ENCODE data around the gene RUFY1.

The RUFY1 gene

GRCh38 chr5:179509239-179509638 lies 41.1 kb upstream of the RUFY1 start:
- TF ChIP-seq TAF1 (IDR thresholded peaks at IDR 0.05; ENCODE audit: low read depth) (no peak), NFIC (IDR thresholded peaks at IDR 0.05) (no peak), MAX (IDR thresholded peaks at IDR 0.05) (no peak), CREB1 (IDR thresholded peaks at IDR 0.05; ENCODE audit: low read depth) (no peak), FOXM1 (IDR thresholded peaks at IDR 0.05; ENCODE audit: borderline replicate concordance, low read depth) (no peak), ZBTB7A (IDR thresholded peaks at IDR 0.05; ENCODE audit: low read depth) (no peak), RAD21 (IDR thresholded peaks at IDR 0.05; ENCODE audit: low read depth) (no peak), YY1 (IDR thresholded peaks at IDR 0.05; ENCODE audit: low read depth) (no peak), TEAD4 (IDR thresholded peaks at IDR 0.05) (no peak), EGR1 (IDR thresholded peaks at IDR 0.05) (no peak), REST (IDR thresholded peaks at IDR 0.05; ENCODE audit: low read depth) (no peak), USF1 (IDR thresholded peaks at IDR 0.05) (no peak), CEBPB (IDR thresholded peaks at IDR 0.05) (no peak), EP300 (IDR thresholded peaks at IDR 0.05; ENCODE audit: borderline replicate concordance) (no peak), TCF12 (IDR thresholded peaks at IDR 0.05; ENCODE audit: low read depth) (no peak)

- TF ChIP-seq FOXM1 (IDR thresholded peaks at IDR 0.05; ENCODE audit: borderline replicate concordance, low read depth) (no peak), TAF1 (IDR thresholded peaks at IDR 0.05; ENCODE audit: low read depth) (no peak), USF1 (IDR thresholded peaks at IDR 0.05) (no peak), TCF12 (IDR thresholded peaks at IDR 0.05; ENCODE audit: low read depth) (no peak), YY1 (IDR thresholded peaks at IDR 0.05; ENCODE audit: low read depth) (no peak), EGR1 (IDR thresholded peaks at IDR 0.05) (no peak), TEAD4 (IDR thresholded peaks at IDR 0.05) (no peak), NFIC (IDR thresholded peaks at IDR 0.05) (no peak), EP300 (IDR thresholded peaks at IDR 0.05; ENCODE audit: borderline replicate concordance) (no peak), MAX (IDR thresholded peaks at IDR 0.05) (no peak), CEBPB (IDR thresholded peaks at IDR 0.05) (no peak), ZBTB7A (IDR thresholded peaks at IDR 0.05; ENCODE audit: low read depth) (no peak), RAD21 (IDR thresholded peaks at IDR 0.05; ENCODE audit: low read depth) (no peak), CREB1 (IDR thresholded peaks at IDR 0.05; ENCODE audit: low read depth) (no peak)
Measured at GRCh38 chr5:179509845-179510244, 40.5 kb upstream of the RUFY1 start.

- TF ChIP-seq YY1 (IDR thresholded peaks at IDR 0.05; ENCODE audit: low read depth) (no peak), NFIC (IDR thresholded peaks at IDR 0.05) (no peak), MAX (IDR thresholded peaks at IDR 0.05) (no peak), CREB1 (IDR thresholded peaks at IDR 0.05; ENCODE audit: low read depth) (no peak), ZBTB7A (IDR thresholded peaks at IDR 0.05; ENCODE audit: low read depth) (no peak), REST (IDR thresholded peaks at IDR 0.05; ENCODE audit: low read depth) (no peak), RAD21 (IDR thresholded peaks at IDR 0.05; ENCODE audit: low read depth) (no peak), FOXM1 (IDR thresholded peaks at IDR 0.05; ENCODE audit: borderline replicate concordance, low read depth) (no peak), USF1 (IDR thresholded peaks at IDR 0.05) (no peak), CEBPB (IDR thresholded peaks at IDR 0.05) (no peak), TEAD4 (IDR thresholded peaks at IDR 0.05) (no peak), EGR1 (IDR thresholded peaks at IDR 0.05) (no peak), TAF1 (IDR thresholded peaks at IDR 0.05; ENCODE audit: low read depth) (no peak), EP300 (IDR thresholded peaks at IDR 0.05; ENCODE audit: borderline replicate concordance) (no peak), TCF12 (IDR thresholded peaks at IDR 0.05; ENCODE audit: low read depth) (no peak)
Measured at GRCh38 chr5:179512452-179513000, 37.8 kb upstream of the RUFY1 start.

- TF ChIP-seq MAX (IDR thresholded peaks at IDR 0.05), result no peak
- TF ChIP-seq CEBPB (IDR thresholded peaks at IDR 0.05), result no peak
- no peak for TF ChIP-seq CREB1 (IDR thresholded peaks at IDR 0.05; ENCODE audit: low read depth)
- no peak for TF ChIP-seq RAD21 (IDR thresholded peaks at IDR 0.05; ENCODE audit: low read depth)
- no peak for TF ChIP-seq TCF12 (IDR thresholded peaks at IDR 0.05; ENCODE audit: low read depth)
Measured at GRCh38 chr5:179516221-179516620, 34.1 kb upstream of the RUFY1 start.

- no peak for TF ChIP-seq EGR1 (IDR thresholded peaks at IDR 0.05)
- no peak for TF ChIP-seq CREB1 (IDR thresholded peaks at IDR 0.05; ENCODE audit: low read depth)
Measured at GRCh38 chr5:179526978-179527377, 23.4 kb upstream of the RUFY1 start.
